Activated CD4-positive, alpha-beta memory T cell treated with anti-CD3 and anti-CD28 coated beads for 36 hours (primary cell): Measurements from ENCODE around the gene MYO3B. TPM values are rescaled to one million over a fixed set of nuclear protein-coding genes. Genes with fewer than 3 reads are reported as not detected.

ENCODE experiments used
- CTCF ChIA-PET: fragments of 350-600 bp; sonication (Branson Sonifier 250); formaldehyde crosslinking; loops from one replicate; lab custom pipeline; 2021; ENCODE audit warnings: antibody characterized with exemption, inconsistent platforms; lab: Charles Lee
- POLR2A ChIA-PET: fragments of 350-600 bp; sonication (Branson Sonifier 250); formaldehyde crosslinking; loops from one replicate; lab custom pipeline; 2021; ENCODE audit warnings: antibody characterized with exemption; lab: Charles Lee
- DNase-seq: peaks from one replicate; pipeline ENCODE4 v3.0.0-alpha.2; 2020
- H3K27ac Mint-ChIP-seq: one replicate; pipeline ENCODE4 v1.8.0; 2021; ENCODE audit warnings: mixed read lengths
- H3K27me3 Mint-ChIP-seq: one replicate; pipeline ENCODE4 v1.8.0; 2021; ENCODE audit warnings: mixed read lengths
- H3K36me3 Mint-ChIP-seq: one replicate; pipeline ENCODE4 v1.8.0; 2021; ENCODE audit warnings: mixed read lengths
- H3K4me1 Mint-ChIP-seq: one replicate; pipeline ENCODE4 v1.8.0; 2021; ENCODE audit warnings: low read depth, mixed read lengths
- H3K4me3 Mint-ChIP-seq: one replicate; pipeline ENCODE4 v1.8.0; 2021; ENCODE audit warnings: mild to moderate bottlenecking, mixed read lengths
- H3K9me3 Mint-ChIP-seq: one replicate; pipeline ENCODE4 v1.8.0; 2021; ENCODE audit warnings: mixed read lengths
- intact Hi-C: fragments of 100-400 bp; cut with micrococcal nuclease; formaldehyde crosslinking; loops from one replicate; pipeline ENCODE4 v1.15.1; 2023
- total RNA-seq, 2 experiments: library from RNA; stranded (reverse); gene quantifications; one replicate each; pipeline ENCODE4 v1.2.3, GENCODE V29; 2021

The MYO3B gene
- total RNA-seq, 2 experiments from 2014 or later: 0.48 TPM

DNA sequence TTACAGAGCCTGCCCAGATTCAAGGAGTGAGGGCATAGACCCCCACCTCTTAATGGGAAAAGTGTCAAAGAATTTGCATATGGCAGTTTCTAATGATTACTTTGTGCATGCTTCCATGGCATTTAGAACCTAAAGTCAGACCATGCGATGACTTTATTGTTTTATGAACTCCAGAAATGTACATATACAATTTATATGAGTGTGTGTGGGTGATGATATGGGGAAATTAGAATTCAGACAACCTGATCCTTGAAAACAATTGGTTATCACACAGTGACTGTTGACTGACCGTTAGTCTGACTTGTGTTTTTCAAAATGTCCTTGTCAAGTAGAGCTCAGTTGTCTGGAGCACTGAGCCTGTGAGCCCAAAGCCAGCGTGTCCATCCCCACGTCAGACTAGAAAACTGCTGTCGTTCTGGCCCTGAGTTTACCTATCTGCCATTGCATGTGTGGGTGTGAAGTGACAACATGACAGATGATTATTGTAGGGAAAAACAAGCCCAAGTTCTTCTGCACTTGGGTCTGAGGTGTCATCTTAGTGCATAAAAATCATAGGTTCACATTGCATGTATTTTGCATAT, 128.4 kb downstream of the MYO3B start:
- intact Hi-C loops: no loop called here
- Mint-ChIP-seq H3K4me1 (no peaks in the 10 kb centered on the region), H3K9me3 (no peaks in the 10 kb centered on the region), H3K27ac (no peak overlapping the region), H3K27me3 (no peaks in the 10 kb centered on the region), H3K36me3 (no peaks in the 10 kb centered on the region), H3K4me3 (no peak overlapping the region)
- ChIA-PET POLR2A (no interaction called here), CTCF (no interaction called here)
- no peak for DNase-seq

DNA sequence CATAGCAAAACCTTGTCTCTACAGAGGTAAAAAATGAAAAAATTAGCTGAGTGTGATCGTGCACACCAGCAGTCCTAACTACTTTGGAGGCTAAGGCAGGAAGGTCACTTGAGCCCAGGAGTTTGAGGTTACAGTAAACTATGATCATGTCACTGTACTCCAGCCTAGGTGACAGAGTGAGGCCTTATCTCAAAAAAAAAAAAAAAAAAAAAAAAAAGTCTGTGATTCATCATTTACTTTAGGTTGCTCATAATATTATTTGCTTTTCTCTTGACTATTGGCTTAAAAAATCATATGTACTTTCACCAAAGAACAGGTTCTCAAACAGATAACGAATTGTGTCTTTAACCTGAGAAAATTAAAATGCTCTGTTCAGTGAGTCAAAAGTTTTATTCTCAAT, 129.1 kb downstream of the MYO3B start:
- no peak overlapping the region for H3K4me3 Mint-ChIP-seq
- no peak for DNase-seq
- H3K9me3 Mint-ChIP-seq: no peaks in the 10 kb centered on the region
- H3K27ac Mint-ChIP-seq: no peak overlapping the region
- ChIA-PET CTCF (no interaction called here), POLR2A (no interaction called here)
- no peaks in the 10 kb centered on the region for H3K36me3 Mint-ChIP-seq
- H3K27me3 Mint-ChIP-seq: peaks cover 5% of the 10 kb centered on the region
- H3K4me1 Mint-ChIP-seq: no peaks in the 10 kb centered on the region
- intact Hi-C loops: no loop called here

DNA sequence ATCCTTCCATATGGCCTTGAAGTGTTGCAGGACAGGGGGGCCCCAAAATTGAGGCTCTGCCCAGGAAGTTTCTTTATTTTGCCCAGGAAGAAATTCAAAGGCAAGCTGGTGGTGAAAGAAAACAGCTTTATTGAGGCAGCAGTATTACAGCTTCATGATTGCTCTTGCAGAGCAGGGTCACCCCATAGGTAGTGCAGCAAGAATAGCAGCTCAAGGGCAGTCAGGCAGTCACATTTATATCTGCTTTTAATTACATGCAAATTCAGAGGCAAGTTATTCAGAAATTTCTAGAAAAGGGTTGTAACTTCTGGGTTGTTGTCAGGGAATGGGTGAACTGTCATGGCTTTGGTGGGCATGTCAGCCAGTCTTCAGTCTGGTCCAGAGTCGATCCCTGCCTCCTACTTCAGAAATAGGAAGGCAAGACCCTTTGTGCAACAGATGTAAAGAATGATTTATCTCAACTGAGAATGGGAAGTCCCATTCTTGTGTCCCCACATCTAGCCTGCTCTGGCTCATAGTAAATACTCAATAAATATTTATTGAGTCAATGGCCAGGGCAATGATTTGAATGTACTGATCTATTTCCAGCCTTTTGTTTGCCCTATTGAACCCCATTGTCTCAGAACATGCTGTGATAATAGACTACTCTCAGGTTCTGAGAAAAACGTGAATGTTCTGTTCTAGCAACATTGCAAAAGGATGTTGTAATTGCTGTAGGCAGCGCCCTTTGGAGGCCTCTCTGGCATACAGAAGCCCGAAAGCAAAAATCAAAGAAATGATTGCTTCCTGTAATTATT, 129.8 kb downstream of the MYO3B start:
- POLR2A ChIA-PET: no interaction called here
- CTCF ChIA-PET: no interaction called here

DNA sequence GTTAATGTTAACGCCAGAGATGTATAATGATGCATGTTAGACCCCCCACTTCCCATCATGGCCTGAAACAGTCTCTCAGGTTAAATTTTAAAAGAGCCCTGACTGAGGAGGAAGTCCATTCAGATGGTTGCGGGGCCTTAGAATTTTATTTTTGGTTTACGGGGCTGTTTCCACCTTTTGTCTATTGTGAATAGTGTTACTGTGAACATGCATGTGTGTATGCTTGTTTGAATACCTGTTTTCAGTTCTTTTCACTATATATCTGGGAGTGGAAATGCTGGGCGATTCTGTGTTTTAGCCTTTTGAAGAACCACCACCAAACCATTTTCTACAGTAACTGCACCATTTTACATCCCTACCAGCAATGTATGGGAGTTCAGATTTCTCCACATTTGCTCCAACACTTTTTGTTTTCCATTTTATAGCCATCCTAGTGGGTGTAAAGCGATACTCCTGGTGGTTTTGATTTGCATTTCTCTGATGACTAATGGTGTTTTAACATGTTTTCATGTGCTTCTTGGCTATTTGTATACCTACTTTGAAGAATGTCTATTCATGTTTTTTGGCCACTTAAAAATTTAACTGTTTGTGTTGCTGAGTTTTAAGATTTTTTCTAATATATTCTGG, 133.0 kb downstream of the MYO3B start:
- Mint-ChIP-seq H3K9me3 (no peaks in the 10 kb centered on the region), H3K27me3 (peaks cover 17% of the 10 kb centered on the region), H3K36me3 (no peaks in the 10 kb centered on the region), H3K27ac (no peak overlapping the region), H3K4me1 (no peaks in the 10 kb centered on the region), H3K4me3 (no peak overlapping the region)
- POLR2A ChIA-PET: no interaction called here
- no peak for DNase-seq
- intact Hi-C loops: no loop called here
- CTCF ChIA-PET: no interaction called here

More for the DNA sequence above, 129.8 kb downstream of the MYO3B start:
- intact Hi-C loops: no loop called here
- no peaks in the 10 kb centered on the region for H3K36me3 Mint-ChIP-seq
- no peak for DNase-seq
- H3K27me3 Mint-ChIP-seq: peaks cover 8% of the 10 kb centered on the region
- H3K4me1 Mint-ChIP-seq: no peaks in the 10 kb centered on the region
- H3K27ac Mint-ChIP-seq: no peak overlapping the region
- no peaks in the 10 kb centered on the region for H3K9me3 Mint-ChIP-seq
- no peak overlapping the region for H3K4me3 Mint-ChIP-seq

DNA sequence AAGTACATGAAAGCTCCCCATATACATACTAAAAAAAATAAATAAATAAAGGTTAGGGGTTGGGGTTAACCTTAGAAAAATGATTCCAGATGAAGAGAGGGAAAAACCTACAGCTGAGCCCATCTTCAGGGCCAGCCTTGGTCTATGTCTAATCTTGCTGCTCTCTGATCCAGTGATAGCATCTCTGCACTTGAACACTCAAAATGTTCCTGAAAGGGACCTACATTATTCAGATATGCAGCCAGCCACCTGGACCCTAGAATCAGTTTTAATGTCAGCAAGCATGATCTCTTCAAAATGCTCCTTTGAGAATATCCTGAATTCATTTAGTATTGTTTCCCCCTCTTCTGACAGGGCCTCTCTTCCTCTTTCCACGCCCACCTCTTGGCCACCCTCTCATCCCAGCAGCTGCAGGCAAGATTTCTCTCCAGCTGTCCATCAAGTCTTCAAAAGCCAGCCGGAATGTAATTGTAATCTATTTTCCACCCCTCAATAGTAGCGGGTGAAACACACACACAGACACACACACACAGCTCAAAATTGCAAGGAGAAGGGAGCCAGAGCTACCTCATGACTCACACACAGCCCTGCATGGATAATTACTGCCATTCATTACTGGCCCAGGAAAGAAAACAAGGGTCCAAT, 135.5 kb downstream of the MYO3B start:
- CTCF ChIA-PET: no interaction called here
- POLR2A ChIA-PET: no interaction called here
- intact Hi-C loops: no loop called here
- DNase-seq: no peak
- Mint-ChIP-seq H3K9me3 (no peaks in the 10 kb centered on the region), H3K27ac (no peak overlapping the region), H3K36me3 (no peaks in the 10 kb centered on the region), H3K27me3 (peaks cover 27% of the 10 kb centered on the region), H3K4me3 (no peak overlapping the region), H3K4me1 (no peaks in the 10 kb centered on the region)

DNA sequence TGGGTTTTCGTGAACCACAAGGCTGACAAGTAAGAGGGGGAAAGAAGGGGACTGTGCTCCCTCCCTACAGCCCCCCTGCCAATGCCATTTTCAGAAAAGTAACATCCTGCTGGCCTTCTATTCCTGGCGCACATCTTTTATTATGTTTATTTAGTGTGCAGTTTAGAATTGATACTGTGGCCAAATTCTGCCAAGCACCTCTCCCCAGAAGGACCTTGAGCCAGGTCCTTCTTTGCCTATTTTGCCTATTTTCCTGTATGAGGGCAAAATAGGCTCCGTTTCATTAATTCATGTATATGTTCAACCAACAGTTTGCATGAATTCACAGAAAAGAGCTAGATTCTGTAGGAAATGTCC, 136.0 kb downstream of the MYO3B start:
- peaks cover 30% of the 10 kb centered on the region for H3K27me3 Mint-ChIP-seq
- POLR2A ChIA-PET: no interaction called here
- no peak for DNase-seq
- intact Hi-C loops: no loop called here
- H3K9me3 Mint-ChIP-seq: no peaks in the 10 kb centered on the region
- CTCF ChIA-PET: no interaction called here
- H3K4me3 Mint-ChIP-seq: no peak overlapping the region
- no peaks in the 10 kb centered on the region for H3K36me3 Mint-ChIP-seq
- no peak overlapping the region for H3K27ac Mint-ChIP-seq
- H3K4me1 Mint-ChIP-seq: no peaks in the 10 kb centered on the region

DNA sequence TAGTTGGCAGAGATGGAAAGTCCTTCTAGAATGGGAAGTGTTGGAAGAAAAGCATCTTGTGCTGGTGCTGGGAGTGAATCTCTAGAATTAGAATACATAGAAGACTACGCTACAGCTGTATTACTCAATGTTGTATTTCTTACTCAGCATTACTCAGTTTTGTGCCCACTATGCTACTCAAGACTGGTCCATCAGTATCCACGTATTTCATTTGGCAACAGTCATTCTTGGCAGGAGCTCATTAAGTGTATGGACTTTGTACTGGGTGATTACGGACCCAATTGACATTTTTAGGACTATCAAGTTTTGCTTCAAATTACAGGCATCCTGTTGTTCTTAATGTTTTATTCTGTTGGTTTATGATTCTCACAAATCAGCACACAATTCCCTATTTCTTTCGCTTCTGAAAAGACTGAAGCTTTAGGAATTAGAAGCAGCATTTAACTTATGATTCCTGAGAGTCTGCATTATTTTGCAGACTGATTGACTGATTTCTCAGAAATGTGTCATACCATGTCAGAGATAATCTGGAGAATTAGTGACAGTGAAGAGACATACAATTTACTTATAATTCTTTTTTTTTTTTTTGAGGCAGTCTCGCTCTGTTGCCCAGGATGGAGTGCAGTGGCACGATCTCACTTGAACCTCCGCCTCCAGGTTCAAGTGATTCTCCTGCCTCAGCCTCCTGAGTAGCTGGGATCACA, 136.9 kb downstream of the MYO3B start:
- peaks cover 32% of the 10 kb centered on the region for H3K27me3 Mint-ChIP-seq
- no peak for DNase-seq
- H3K9me3 Mint-ChIP-seq: no peaks in the 10 kb centered on the region
- no peak overlapping the region for H3K4me3 Mint-ChIP-seq
- ChIA-PET POLR2A (no interaction called here), CTCF (interaction anchor here (0.5 to 0.6 kb wide), 3 partner anchors 233 to 455 kb away, joined by 3 read pairs; no protein-coding TSS in a partner anchor)
- intact Hi-C loops: no loop called here
- H3K4me1 Mint-ChIP-seq: no peaks in the 10 kb centered on the region
- no peak overlapping the region for H3K27ac Mint-ChIP-seq
- no peaks in the 10 kb centered on the region for H3K36me3 Mint-ChIP-seq

DNA sequence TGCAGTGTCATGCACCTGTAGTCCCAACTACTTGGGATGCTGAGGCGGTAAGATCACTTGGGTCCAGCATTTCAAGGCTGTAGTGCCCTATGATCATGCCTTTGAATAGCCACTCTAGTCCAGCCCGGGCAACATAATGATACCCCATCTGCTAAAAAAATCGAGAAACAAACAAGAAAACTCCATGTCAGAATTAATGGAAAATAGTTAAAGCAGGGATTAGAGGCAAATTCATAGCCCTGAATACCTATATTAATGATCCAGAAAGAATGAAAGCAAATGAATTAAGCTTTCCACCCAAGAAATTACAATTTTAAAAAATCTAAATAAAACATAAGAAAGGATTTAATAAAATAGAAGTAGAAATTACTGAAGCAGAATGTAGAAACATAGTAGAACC, 143.0 kb downstream of the MYO3B start:
- no peak for DNase-seq
- intact Hi-C loops: no loop called here
- H3K27ac Mint-ChIP-seq: no peak overlapping the region
- POLR2A ChIA-PET: no interaction called here
- peaks cover 18% of the 10 kb centered on the region for H3K27me3 Mint-ChIP-seq
- no peaks in the 10 kb centered on the region for H3K36me3 Mint-ChIP-seq
- no peaks in the 10 kb centered on the region for H3K4me1 Mint-ChIP-seq
- H3K9me3 Mint-ChIP-seq: peaks cover 5% of the 10 kb centered on the region
- H3K4me3 Mint-ChIP-seq: no peak overlapping the region
- CTCF ChIA-PET: no interaction called here

DNA sequence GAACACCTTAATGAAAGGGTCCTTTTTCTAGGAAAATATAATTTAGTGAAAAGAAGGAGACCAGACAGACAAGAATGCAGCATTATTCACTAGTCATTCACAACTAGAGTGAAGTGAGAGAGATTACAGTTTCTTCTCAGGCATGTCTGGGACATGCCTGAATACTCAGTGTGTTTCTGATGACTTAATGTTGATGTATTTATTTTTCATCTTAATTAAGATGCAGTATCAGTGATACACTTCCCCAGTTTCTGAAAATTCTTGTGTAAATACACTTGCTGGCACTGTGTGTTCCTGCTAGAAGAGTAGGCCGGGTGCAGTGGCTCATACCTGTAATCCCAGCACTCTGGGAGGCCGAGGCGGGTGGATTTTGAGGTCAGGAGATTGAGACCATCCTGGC, 143.6 kb downstream of the MYO3B start:
- Mint-ChIP-seq H3K27ac (no peak overlapping the region), H3K4me1 (no peaks in the 10 kb centered on the region), H3K4me3 (no peak overlapping the region), H3K36me3 (no peaks in the 10 kb centered on the region), H3K9me3 (peaks cover 5% of the 10 kb centered on the region), H3K27me3 (peaks cover 18% of the 10 kb centered on the region)
- intact Hi-C loops: no loop called here
- ChIA-PET POLR2A (no interaction called here), CTCF (no interaction called here)
- DNase-seq: no peak

DNA sequence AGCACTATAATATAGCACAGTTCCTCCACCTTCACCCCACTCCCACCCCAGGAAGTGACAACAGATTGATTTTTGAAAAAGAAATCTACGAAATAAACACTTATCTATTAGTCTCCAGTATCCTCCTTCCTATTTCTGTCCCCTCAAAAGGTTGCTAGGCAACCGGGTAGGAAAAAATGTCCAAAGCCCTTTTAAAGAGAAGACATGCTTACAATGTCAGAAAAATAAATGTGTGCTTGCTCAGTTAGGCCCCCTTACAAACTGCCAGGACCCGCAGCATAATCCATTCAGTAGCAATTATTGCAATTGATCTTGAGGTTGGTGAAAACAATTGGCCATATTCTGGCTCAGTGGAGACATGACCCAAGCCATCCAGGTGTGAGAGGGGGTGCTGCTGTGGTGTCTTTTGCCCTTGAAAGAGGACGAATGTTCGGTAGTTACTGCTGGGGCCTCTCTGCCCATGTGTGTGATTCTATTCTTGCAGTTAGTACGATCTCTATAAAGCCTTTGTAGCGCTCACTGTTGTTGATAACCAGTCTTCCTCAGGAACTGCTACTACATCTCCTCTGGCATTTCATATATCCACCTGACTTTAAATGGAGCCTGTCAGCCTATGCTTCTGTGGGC, 144.3 kb downstream of the MYO3B start:
- POLR2A ChIA-PET: no interaction called here
- H3K27me3 Mint-ChIP-seq: peaks cover 15% of the 10 kb centered on the region
- no peak overlapping the region for H3K27ac Mint-ChIP-seq
- H3K4me1 Mint-ChIP-seq: no peaks in the 10 kb centered on the region
- CTCF ChIA-PET: no interaction called here
- no peaks in the 10 kb centered on the region for H3K36me3 Mint-ChIP-seq
- H3K4me3 Mint-ChIP-seq: no peak overlapping the region
- intact Hi-C loops: no loop called here
- H3K9me3 Mint-ChIP-seq: peaks cover 5% of the 10 kb centered on the region
- DNase-seq: no peak

DNA sequence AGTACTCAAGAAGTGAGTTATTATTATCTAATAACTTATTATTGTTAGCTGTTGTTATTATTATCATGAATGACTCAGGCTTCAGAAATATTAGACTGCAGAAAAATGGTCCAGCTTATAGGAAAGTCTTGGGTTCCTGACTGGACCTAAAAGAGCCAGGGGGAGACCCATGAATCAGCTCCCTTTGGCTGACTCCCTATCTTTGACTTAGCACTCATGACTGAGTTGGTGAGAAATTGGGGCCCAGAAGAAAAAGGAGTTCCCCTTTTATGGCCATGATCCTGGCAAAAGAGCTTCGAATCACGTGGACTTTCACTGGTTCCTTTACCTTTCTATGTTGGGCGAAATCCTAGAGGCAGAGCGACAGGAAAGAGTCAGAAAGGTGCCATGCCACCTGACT, 145.8 kb downstream of the MYO3B start:
- CTCF ChIA-PET: interaction anchor here (0.7 to 3.6 kb wide), 10 partner anchors 29 to 549 kb away, joined by 3 to 26 read pairs (median 4); no protein-coding TSS in a partner anchor
- POLR2A ChIA-PET: no interaction called here
- peaks cover 9% of the 10 kb centered on the region for H3K27me3 Mint-ChIP-seq

More for the DNA sequence above, 145.8 kb downstream of the MYO3B start:
- intact Hi-C loops: loop anchor here (2.0 kb wide), 1 partner anchor 491 kb away; no protein-coding TSS in a partner anchor
- no peaks in the 10 kb centered on the region for H3K36me3 Mint-ChIP-seq
- H3K9me3 Mint-ChIP-seq: peaks cover 5% of the 10 kb centered on the region
- DNase-seq: no peak
- no peaks in the 10 kb centered on the region for H3K4me1 Mint-ChIP-seq
- H3K27ac Mint-ChIP-seq: no peak overlapping the region
- no peak overlapping the region for H3K4me3 Mint-ChIP-seq
